Femur (tissue), 1 donor: ENCODE results near the gene MYO3B.
A peak's percentile ranks its signal among the peaks of the same experiment; 100 is the strongest.
"Not testable (repeated sequence)": the region's sequence is repeated elsewhere in the genome, so short reads cannot be mapped to it uniquely, and the experiment has no call there.

ENCODE experiments used
- DNase-seq: peaks from one replicate; pipeline ENCODE4 v3.0.0-alpha.2; 2017

Gene MYO3B

GRCh38 chr2:170212625-170213280 lies 34.8 kb downstream of the MYO3B start:
- DNase-seq, result no peak

GRCh38 chr2:170213281-170213625 lies 35.3 kb downstream of the MYO3B start:
- DNase-seq, result not testable (repeated sequence)

- DNase-seq, result no peak
Observed at GRCh38 chr2:170213651-170214050, 35.7 kb downstream of the MYO3B start.

- no peak for DNase-seq
Observed at GRCh38 chr2:170214309-170214948, 36.5 kb downstream of the MYO3B start.

- no peak for DNase-seq
Observed at GRCh38 chr2:170215021-170215420, 37.1 kb downstream of the MYO3B start.

GRCh38 chr2:170216428-170216827 lies 38.5 kb downstream of the MYO3B start:
- DNase-seq, result no peak

- no peak for DNase-seq
Observed at GRCh38 chr2:170216981-170217380, 39.0 kb downstream of the MYO3B start.

- no peak for DNase-seq
Observed at GRCh38 chr2:170217778-170218251, 39.9 kb downstream of the MYO3B start.

GRCh38 chr2:170218456-170218855 lies 40.5 kb downstream of the MYO3B start:
- no peak for DNase-seq

- DNase-seq, result no peak
Observed at GRCh38 chr2:170218931-170219330, 41.0 kb downstream of the MYO3B start.

- DNase-seq, result no peak
Observed at GRCh38 chr2:170221317-170222288, 43.7 kb downstream of the MYO3B start.

- DNase-seq, result no peak
Observed at GRCh38 chr2:170222298-170222697, 44.4 kb downstream of the MYO3B start.

- DNase-seq, result no peak
Observed at GRCh38 chr2:170222842-170223241, 44.9 kb downstream of the MYO3B start.

- DNase-seq, result peak; percentile 28
Observed at GRCh38 chr2:170224692-170225294, 46.8 kb downstream of the MYO3B start.

- DNase-seq, result no peak
Observed at GRCh38 chr2:170226216-170226615, 48.3 kb downstream of the MYO3B start.

GRCh38 chr2:170227507-170227947 lies 49.6 kb downstream of the MYO3B start:
- no peak for DNase-seq

- no peak for DNase-seq
Observed at GRCh38 chr2:170227951-170228350, 50.0 kb downstream of the MYO3B start.

- DNase-seq, result no peak
Observed at GRCh38 chr2:170228429-170228828, 50.5 kb downstream of the MYO3B start.

GRCh38 chr2:170229125-170229524 lies 51.2 kb downstream of the MYO3B start:
- DNase-seq, result no peak

GRCh38 chr2:170229744-170230143 lies 51.8 kb downstream of the MYO3B start:
- no peak for DNase-seq

- DNase-seq, result no peak
Observed at GRCh38 chr2:170235860-170236679, 58.1 kb downstream of the MYO3B start.

GRCh38 chr2:170236680-170237047 lies 58.7 kb downstream of the MYO3B start:
- no peak for DNase-seq
